Calu3 (cell line): ENCODE measurements around the gene PINLYP. TPM values are rescaled to one million over a fixed set of nuclear protein-coding genes. Genes with fewer than 3 reads are reported as not detected.
"Not testable (repeated sequence)": the region's sequence is repeated elsewhere in the genome, so short reads cannot be mapped to it uniquely, and the experiment has no call there.

Experiments
- BruUV-seq: library from RNA; stranded (reverse); fragments of 400-500 nt; replicated peaks from 2 replicates; lab custom pipeline; 2021; lab: Mats Ljungman, UMichigan
- CTCF ChIA-PET: fragments of 300-600 bp; sonication (Branson Sonifier 250); formaldehyde crosslinking; loops from one replicate; lab custom pipeline; 2022; ENCODE audit warnings: antibody characterized with exemption; lab: Charles Lee
- DNase-seq: peaks from one replicate; pipeline ENCODE4 v3.0.0; 2022
- H3K27ac Mint-ChIP-seq: one replicate; pipeline ENCODE4 v1.8.0; 2022; ENCODE audit warnings: mixed read lengths; ENCODE audit not compliant: unreplicated experiment
- H3K27me3 Mint-ChIP-seq: one replicate; pipeline ENCODE4 v1.8.0; 2022; ENCODE audit warnings: mixed read lengths; ENCODE audit not compliant: unreplicated experiment
- H3K36me3 Mint-ChIP-seq: one replicate; pipeline ENCODE4 v1.8.0; 2022; ENCODE audit warnings: mild to moderate bottlenecking, moderate library complexity, mixed read lengths; ENCODE audit not compliant: insufficient read depth, unreplicated experiment
- H3K4me1 Mint-ChIP-seq: one replicate; pipeline ENCODE4 v1.8.0; 2022; ENCODE audit warnings: mild to moderate bottlenecking, low read depth, mixed read lengths; ENCODE audit not compliant: unreplicated experiment
- H3K4me3 Mint-ChIP-seq: one replicate; pipeline ENCODE4 v1.8.0; 2022; ENCODE audit warnings: mild to moderate bottlenecking, low read depth, moderate library complexity, mixed read lengths; ENCODE audit not compliant: unreplicated experiment
- H3K9me3 Mint-ChIP-seq: one replicate; pipeline ENCODE4 v1.8.0; 2022; ENCODE audit warnings: low read depth, mixed read lengths; ENCODE audit not compliant: unreplicated experiment
- intact Hi-C: fragments of 100-400 bp; cut with micrococcal nuclease; formaldehyde crosslinking; loops from one replicate; pipeline ENCODE4 v1.10.0; 2022; ENCODE audit not compliant: unreplicated experiment
- total RNA-seq: library from RNA; stranded (reverse); gene quantifications from 2 replicates; pipeline ENCODE4 v1.2.3, GENCODE V29; 2022
- TF ChIP-seq, protein P1 (sequence below): fragments of 200-600 bp; IDR thresholded peaks from one replicate; pipeline ENCODE4 v1.8.0; 2022; ENCODE audit warnings: antibody characterized with exemption; ENCODE audit not compliant: unreplicated experiment

PINLYP gene
- total RNA-seq, 1 experiment from 2014 or later = 0.17 TPM

GRCh38 chr19:43586346-43586745 lies 10.7 kb downstream of the PINLYP start:
- Mint-ChIP-seq H3K27me3 (no peaks in the 10 kb centered on the region), H3K36me3 (peaks cover 17% of the 10 kb centered on the region), H3K27ac (no peak overlapping the region), H3K4me1 (peaks cover 10% of the 10 kb centered on the region), H3K4me3 (no peak overlapping the region), H3K9me3 (no peaks in the 10 kb centered on the region)
- TF ChIP-seq, protein P1, sequence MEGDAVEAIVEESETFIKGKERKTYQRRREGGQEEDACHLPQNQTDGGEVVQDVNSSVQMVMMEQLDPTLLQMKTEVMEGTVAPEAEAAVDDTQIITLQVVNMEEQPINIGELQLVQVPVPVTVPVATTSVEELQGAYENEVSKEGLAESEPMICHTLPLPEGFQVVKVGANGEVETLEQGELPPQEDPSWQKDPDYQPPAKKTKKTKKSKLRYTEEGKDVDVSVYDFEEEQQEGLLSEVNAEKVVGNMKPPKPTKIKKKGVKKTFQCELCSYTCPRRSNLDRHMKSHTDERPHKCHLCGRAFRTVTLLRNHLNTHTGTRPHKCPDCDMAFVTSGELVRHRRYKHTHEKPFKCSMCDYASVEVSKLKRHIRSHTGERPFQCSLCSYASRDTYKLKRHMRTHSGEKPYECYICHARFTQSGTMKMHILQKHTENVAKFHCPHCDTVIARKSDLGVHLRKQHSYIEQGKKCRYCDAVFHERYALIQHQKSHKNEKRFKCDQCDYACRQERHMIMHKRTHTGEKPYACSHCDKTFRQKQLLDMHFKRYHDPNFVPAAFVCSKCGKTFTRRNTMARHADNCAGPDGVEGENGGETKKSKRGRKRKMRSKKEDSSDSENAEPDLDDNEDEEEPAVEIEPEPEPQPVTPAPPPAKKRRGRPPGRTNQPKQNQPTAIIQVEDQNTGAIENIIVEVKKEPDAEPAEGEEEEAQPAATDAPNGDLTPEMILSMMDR = no peak
- no peak for DNase-seq
- CTCF ChIA-PET = no interaction called here
- intact Hi-C loops = no loop called here
- BruUV-seq = no TSS peak

DNA sequence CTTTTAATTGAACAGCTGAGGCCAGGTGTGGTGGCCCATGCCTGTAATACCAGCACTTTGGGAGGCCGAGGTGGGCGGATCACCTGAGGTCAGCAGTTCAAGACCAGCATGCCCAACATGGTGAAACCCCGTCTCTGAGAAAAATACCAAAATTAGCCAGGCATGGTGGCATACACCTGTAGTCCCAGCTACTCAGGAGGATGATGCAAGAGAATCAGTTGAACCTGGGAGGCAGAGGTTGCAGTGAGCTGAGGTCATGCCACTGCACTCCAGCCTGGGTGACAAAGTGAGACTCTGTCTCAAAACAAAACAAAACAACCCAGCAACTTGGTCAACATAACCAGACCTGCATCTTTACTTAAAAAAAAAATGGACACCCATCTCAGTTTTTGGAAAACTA lies 11.4 kb downstream of the PINLYP start:
- intact Hi-C loops, H3K27ac Mint-ChIP-seq, H3K27me3 Mint-ChIP-seq, H3K4me3 Mint-ChIP-seq, CTCF ChIA-PET, DNase-seq, BruUV-seq, H3K9me3 Mint-ChIP-seq: not testable (repeated sequence)
- peaks cover 10% of the 10 kb centered on the region for H3K4me1 Mint-ChIP-seq
- H3K36me3 Mint-ChIP-seq = peaks cover 21% of the 10 kb centered on the region

DNA sequence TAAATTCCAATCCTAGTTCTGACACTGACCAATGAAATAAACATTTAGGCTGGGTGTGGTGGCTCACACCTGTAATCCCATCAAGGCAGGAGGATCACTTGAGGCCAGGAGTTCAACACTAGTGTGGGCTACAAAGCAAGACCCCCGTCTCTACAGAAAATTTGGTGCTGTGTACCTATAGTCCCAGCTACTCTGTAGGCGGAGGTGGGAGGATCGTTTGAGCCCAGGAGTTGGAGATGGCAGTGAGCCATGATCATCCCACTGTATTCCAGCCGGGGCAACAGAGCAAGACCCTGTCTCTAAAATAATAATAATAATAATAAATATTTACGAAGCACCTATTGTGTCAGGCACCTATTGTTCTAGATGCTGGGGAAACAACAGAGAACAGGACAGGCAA lies 13.7 kb downstream of the PINLYP start:
- CTCF ChIA-PET = interaction anchor here (0.6 kb wide), 1 partner anchor 31 kb away, joined by 4 read pairs; no protein-coding TSS in a partner anchor
- H3K27me3 Mint-ChIP-seq = no peaks in the 10 kb centered on the region

DNA sequence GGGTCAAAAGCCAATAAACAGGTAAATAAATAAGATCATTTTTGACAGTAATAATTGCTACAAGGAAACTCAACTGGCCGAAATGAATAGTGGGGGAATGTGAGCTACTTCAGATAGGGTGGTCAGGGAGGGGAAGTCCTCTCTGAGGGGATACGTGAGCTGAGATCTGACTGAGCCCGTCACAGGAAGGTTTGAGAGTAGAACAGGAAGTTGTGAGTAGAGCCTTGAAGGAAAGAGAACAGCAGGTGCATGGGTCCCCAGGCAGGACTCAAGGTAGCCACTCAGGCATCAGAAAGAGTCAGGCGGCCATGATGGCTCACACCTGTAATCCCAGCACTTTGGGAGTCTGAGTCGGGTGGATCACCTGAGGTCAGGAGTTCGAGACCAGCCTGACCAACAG lies 14.1 kb downstream of the PINLYP start:
- Mint-ChIP-seq H3K27ac (no peak overlapping the region), H3K4me3 (no peak overlapping the region), H3K4me1 (peaks cover 13% of the 10 kb centered on the region), H3K36me3 (peaks cover 37% of the 10 kb centered on the region), H3K9me3 (no peaks in the 10 kb centered on the region), H3K27me3 (no peaks in the 10 kb centered on the region)
- BruUV-seq = no TSS peak
- CTCF ChIA-PET = interaction anchor here (0.6 kb wide), 1 partner anchor 31 kb away, joined by 4 read pairs; no protein-coding TSS in a partner anchor
- no peak for DNase-seq
- intact Hi-C loops = no loop called here
- TF ChIP-seq, protein P1 = no peak

More for the DNA sequence above, 13.7 kb downstream of the PINLYP start:
- intact Hi-C loops = no loop called here
- Mint-ChIP-seq H3K27ac (no peak overlapping the region), H3K4me1 (peaks cover 17% of the 10 kb centered on the region), H3K9me3 (no peaks in the 10 kb centered on the region), H3K36me3 (peaks cover 35% of the 10 kb centered on the region), H3K4me3 (no peak overlapping the region)
- TF ChIP-seq, protein P1 = no peak
- no peak for DNase-seq
- BruUV-seq = no TSS peak

GRCh38 chr19:43591904-43592772 lies 16.5 kb downstream of the PINLYP start:
- no TSS peak for BruUV-seq
- Mint-ChIP-seq H3K27ac (no peak overlapping the region), H3K4me3 (no peak overlapping the region), H3K9me3 (no peaks in the 10 kb centered on the region), H3K4me1 (peaks cover 17% of the 10 kb centered on the region), H3K36me3 (peaks cover 61% of the 10 kb centered on the region), H3K27me3 (no peaks in the 10 kb centered on the region)
- intact Hi-C loops = no loop called here
- TF ChIP-seq, protein P1 = no peak
- DNase-seq = no peak
- CTCF ChIA-PET = no interaction called here
